ENCODE data around the gene PRKCH.

PRKCH gene

GRCh38 chr14:61470961-61471293 is 149.5 kb downstream of the PRKCH start:
- H3K9me3 ChIP-seq (ENCODE audit: control insufficient read depth, insufficient read depth, low read depth, low read length): no peaks in the 10 kb centered on the region
- H3K4me3 ChIP-seq (ENCODE audit: low read depth, low read length): no peak overlapping the region
- no peaks in the 10 kb centered on the region for H3K36me3 ChIP-seq (ENCODE audit: control insufficient read depth in 2 of 2, insufficient read depth in 1 of 2, low read length in 2 of 2)
- peak; percentile 3; the same call in 1 of the 2 replicates for TF ChIP-seq ZBTB21 (tag by site-specific recombination; IDR thresholded peaks at IDR 0.05)
- 0 out of 2 replicates have a peak, but pooled peaks have one; percentile 6 for TF ChIP-seq ZNF629 (tag by site-specific recombination; IDR thresholded peaks at IDR 0.05)
- no peak for TF ChIP-seq HIC1 (tag by site-specific recombination; IDR thresholded peaks at IDR 0.05)
- H3K4me1 ChIP-seq (ENCODE audit: control insufficient read depth, insufficient read depth, low read length): peaks cover 22% of the 10 kb centered on the region
- CTCF ChIA-PET: interaction anchor here (0.6 to 1.8 kb wide), 17 partner anchors 8 to 367 kb away, joined by 3 to 6 read pairs (median 4); partner anchors contain the start of gene SNAPC1
- peak overlapping the region; percentile 57; the same call in 1 of the 2 replicates for H3K27ac ChIP-seq (ENCODE audit: extremely low read depth, low read depth, low read length)
- POLR2A ChIA-PET: no interaction called here

GRCh38 chr14:61471297-61472005 is 150.1 kb downstream of the PRKCH start:
- TF ChIP-seq ZBTB8A (tag by site-specific recombination; IDR thresholded peaks at IDR 0.05) (no peak), WT1 (tag by site-specific recombination; IDR thresholded peaks at IDR 0.05) (no peak), ZSCAN4 (tag by site-specific recombination; IDR thresholded peaks at IDR 0.05) (no peak), ZNF112 (tag by site-specific recombination; IDR thresholded peaks at IDR 0.05) (no peak), ZNF580 (tag by site-specific recombination; IDR thresholded peaks at IDR 0.05) (no peak), PATZ1 (tag by site-specific recombination; IDR thresholded peaks at IDR 0.05) (no peak), ZNF596 (tag by site-specific recombination; IDR thresholded peaks at IDR 0.05) (no peak)
- ChIA-PET POLR2A (no interaction called here), CTCF (interaction anchor here (0.8 to 1.8 kb wide), 11 partner anchors 11 to 366 kb away, joined by 3 to 6 read pairs (median 4); no protein-coding TSS in a partner anchor)
- no peaks in the 10 kb centered on the region for H3K36me3 ChIP-seq (ENCODE audit: control insufficient read depth in 2 of 2, insufficient read depth in 1 of 2, low read length in 2 of 2)
- H3K4me1 ChIP-seq (ENCODE audit: control insufficient read depth, insufficient read depth, low read length): peaks cover 22% of the 10 kb centered on the region
- no peaks in the 10 kb centered on the region for H3K9me3 ChIP-seq (ENCODE audit: control insufficient read depth, insufficient read depth, low read depth, low read length)
- peak overlapping the region; percentile 3; the same call in 1 of the 2 replicates for H3K4me3 ChIP-seq (ENCODE audit: low read depth, low read length)
- peak overlapping the region; percentile 57; the same call in 1 of the 2 replicates for H3K27ac ChIP-seq (ENCODE audit: extremely low read depth, low read depth, low read length)

GRCh38 chr14:61472011-61472672 is 150.8 kb downstream of the PRKCH start:
- no peak for TF ChIP-seq ZNF449 (tag by site-specific recombination; IDR thresholded peaks at IDR 0.05)
- no peak for TF ChIP-seq ZNF544 (tag by site-specific recombination; IDR thresholded peaks at IDR 0.05)
- Histone ChIP-seq H3K4me3 (ENCODE audit: low read depth, low read length) (peak overlapping the region; percentile 3; the same call in 1 of the 2 replicates), H3K36me3 (ENCODE audit: control insufficient read depth in 2 of 2, insufficient read depth in 1 of 2, low read length in 2 of 2) (no peaks in the 10 kb centered on the region), H3K9me3 (ENCODE audit: control insufficient read depth, insufficient read depth, low read depth, low read length) (no peaks in the 10 kb centered on the region), H3K27ac (ENCODE audit: extremely low read depth, low read depth, low read length) (no peak overlapping the region; the same call in 1 of the 2 replicates), H3K4me1 (ENCODE audit: control insufficient read depth, insufficient read depth, low read length) (peaks cover 22% of the 10 kb centered on the region)
- CTCF ChIA-PET: interaction anchor here (0.8 to 1.5 kb wide), 3 partner anchors 11 to 366 kb away, joined by 4 to 5 read pairs (median 4); no protein-coding TSS in a partner anchor
- POLR2A ChIA-PET: no interaction called here
